ENCODE data around the gene RBP3. TPM values are rescaled to one million over a fixed set of nuclear protein-coding genes. Genes with fewer than 3 reads are reported as not detected.

Gene RBP3
- total and polyA plus RNA-seq, 2 donors (not counting 3 experiments of a cell fraction or from before 2014, with no cell fraction given): not detected

DNA sequence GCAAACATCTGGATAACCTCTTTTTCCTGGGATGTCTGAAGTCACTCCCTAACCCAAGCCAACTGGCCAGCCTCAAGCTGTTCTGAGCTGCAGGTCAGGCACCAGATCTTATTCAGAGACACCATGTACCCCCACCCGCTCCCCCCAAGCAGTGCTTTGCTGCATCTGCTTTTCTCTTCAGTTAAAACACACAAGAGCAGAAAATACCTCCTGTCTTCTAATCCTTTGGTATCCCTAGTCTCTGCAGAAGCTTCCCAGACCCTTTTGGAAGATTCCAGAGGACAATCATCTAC, 32.9 kb downstream of the RBP3 start:
- Histone ChIP-seq H3K79me2 (ENCODE audit: control insufficient read depth, insufficient read depth, low read length) (no peaks in the 10 kb centered on the region), H3K4me3 (replicated peaks in 1 of 3; ENCODE audit: insufficient read depth in 1 of 3, low read depth in 1 of 3, low read length in 3 of 3) (no peak overlapping the region), H3K36me3 (ENCODE audit: control insufficient read depth in 2 of 2, extremely low read depth in 1 of 2, insufficient read depth in 2 of 2, low read length in 2 of 2) (no peaks in the 10 kb centered on the region), H4K20me1 (replicated peaks; ENCODE audit: control insufficient read depth, extremely low read depth, insufficient read depth, low read length) (no peaks in the 10 kb centered on the region), H3K9ac (replicated peaks; ENCODE audit: extremely low read depth, insufficient read depth, low read length) (no peak overlapping the region), H3K9me1 (replicated peaks; ENCODE audit: control insufficient read depth, extremely low read depth, insufficient read depth, low read length) (no peaks in the 10 kb centered on the region), H3K9me3 (replicated peaks; ENCODE audit: control insufficient read depth, insufficient read depth, low read length) (no peaks in the 10 kb centered on the region), H3K27me3 (ENCODE audit: control insufficient read depth in 2 of 2, insufficient read depth in 2 of 2, low read length in 2 of 2) (peaks cover 21 to 32% of the 10 kb centered on the region in 2 experiments), H3K4me1 (ENCODE audit: control insufficient read depth, extremely low read depth, insufficient read depth, low read length) (peaks cover 3% of the 10 kb centered on the region), H2AFZ (ENCODE audit: low read depth, low read length) (no peak overlapping the region), H3K27ac (ENCODE audit: insufficient read depth, low read depth, low read length) (no peak overlapping the region), H3K4me2 (ENCODE audit: insufficient read depth, low read length) (no peak overlapping the region)
- BruUV-seq (replicated peaks): no TSS peak
- dilution Hi-C loops (cut with MboI; ENCODE audit: extremely low pct_ligation_motif_present, low sequenced_read_pairs): no loop called here
- POLR2A ChIA-PET: no interaction called here
- CTCF ChIA-PET: interaction anchor here (1.1 to 1.6 kb wide), 3 partner anchors 8 to 1097 kb away, joined by 3 to 6 read pairs (median 4); no protein-coding TSS in a partner anchor
- FAIRE-seq: no peak
- intact Hi-C loops (cut with micrococcal nuclease): no loop called here
- TF ChIP-seq POLR2AphosphoS5 (IDR thresholded peaks at IDR 0.05; ENCODE audit: insufficient read depth, low read depth, low read length) (no peak), FOS (IDR thresholded peaks at IDR 0.05; ENCODE audit: borderline replicate concordance, insufficient read depth, low read length) (no peak), GATA2 (IDR thresholded peaks at IDR 0.05; ENCODE audit: insufficient read depth, insufficient read length, low read depth, low read length) (no peak), MYC (IDR thresholded peaks at IDR 0.05; ENCODE audit: low read depth, low read length) (no peak), EZH2 (IDR thresholded peaks at IDR 0.05; ENCODE audit: borderline replicate concordance, low read depth, low read length, severe bottlenecking) (no peak), JUN (IDR thresholded peaks at IDR 0.05; ENCODE audit: borderline replicate concordance, insufficient read depth, insufficient read length, low read depth) (no peak), POLR2A (IDR thresholded peaks at IDR 0.05; ENCODE audit: low read depth, low read length) (no peak)
- TF ChIP-seq, protein P1, sequence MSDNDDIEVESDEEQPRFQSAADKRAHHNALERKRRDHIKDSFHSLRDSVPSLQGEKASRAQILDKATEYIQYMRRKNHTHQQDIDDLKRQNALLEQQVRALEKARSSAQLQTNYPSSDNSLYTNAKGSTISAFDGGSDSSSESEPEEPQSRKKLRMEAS (IDR thresholded peaks at IDR 0.05; ENCODE audit: insufficient read depth, insufficient read length): no peak
- TF ChIP-seq, protein P2, sequence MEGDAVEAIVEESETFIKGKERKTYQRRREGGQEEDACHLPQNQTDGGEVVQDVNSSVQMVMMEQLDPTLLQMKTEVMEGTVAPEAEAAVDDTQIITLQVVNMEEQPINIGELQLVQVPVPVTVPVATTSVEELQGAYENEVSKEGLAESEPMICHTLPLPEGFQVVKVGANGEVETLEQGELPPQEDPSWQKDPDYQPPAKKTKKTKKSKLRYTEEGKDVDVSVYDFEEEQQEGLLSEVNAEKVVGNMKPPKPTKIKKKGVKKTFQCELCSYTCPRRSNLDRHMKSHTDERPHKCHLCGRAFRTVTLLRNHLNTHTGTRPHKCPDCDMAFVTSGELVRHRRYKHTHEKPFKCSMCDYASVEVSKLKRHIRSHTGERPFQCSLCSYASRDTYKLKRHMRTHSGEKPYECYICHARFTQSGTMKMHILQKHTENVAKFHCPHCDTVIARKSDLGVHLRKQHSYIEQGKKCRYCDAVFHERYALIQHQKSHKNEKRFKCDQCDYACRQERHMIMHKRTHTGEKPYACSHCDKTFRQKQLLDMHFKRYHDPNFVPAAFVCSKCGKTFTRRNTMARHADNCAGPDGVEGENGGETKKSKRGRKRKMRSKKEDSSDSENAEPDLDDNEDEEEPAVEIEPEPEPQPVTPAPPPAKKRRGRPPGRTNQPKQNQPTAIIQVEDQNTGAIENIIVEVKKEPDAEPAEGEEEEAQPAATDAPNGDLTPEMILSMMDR (IDR thresholded peaks at IDR 0.05; ENCODE audit: extremely low read depth in 1 of 2, insufficient read depth in 1 of 2, low read depth in 1 of 2, low read length in 2 of 2): no peak
- no peak for DNase-seq (ENCODE audit: low read depth, low spot score)

Data from endothelial cell of umbilical vein (primary cell).